CD4-positive, alpha-beta memory T cell (primary cell): Measurements from ENCODE around the gene OR5K2. TPM values are rescaled to one million over a fixed set of nuclear protein-coding genes. Genes with fewer than 3 reads are reported as not detected.

Source experiments
- CTCF ChIA-PET: fragments of 350-600 bp; sonication (Branson Sonifier 250); formaldehyde crosslinking; loops from one replicate; lab custom pipeline; 2021; ENCODE audit warnings: inconsistent platforms; ENCODE audit not compliant: partially characterized antibody; lab: Charles Lee
- POLR2A ChIA-PET: fragments of 350-600 bp; sonication (Branson Sonifier 250); formaldehyde crosslinking; loops from one replicate; lab custom pipeline; 2021; ENCODE audit not compliant: partially characterized antibody; lab: Charles Lee
- DNase-seq, 5 donors: peaks; one replicate each; pipeline versions ENCODE4 v3.0.0 to v3.0.0-alpha.2; 2020 to 2022; ENCODE audit warnings: mixed read lengths in 1 of 5
- H3K27ac ChIP-seq: one replicate; pipeline ENCODE4 v1.7.0; 2013; ENCODE audit warnings: low read depth, low read length
- H3K27me3 ChIP-seq: 2 replicates; pipeline ENCODE4 v1.7.0; 2013; ENCODE audit warnings: mild to moderate bottlenecking, low read length, moderate library complexity; ENCODE audit not compliant: insufficient read depth
- H3K36me3 ChIP-seq: 2 replicates; pipeline ENCODE4 v1.7.0; 2013; ENCODE audit warnings: mild to moderate bottlenecking, low read length, moderate library complexity; ENCODE audit not compliant: insufficient read depth
- H3K4me1 ChIP-seq: 2 replicates; pipeline ENCODE4 v1.7.0; 2013; ENCODE audit warnings: mild to moderate bottlenecking, low read length, moderate library complexity; ENCODE audit not compliant: insufficient read depth
- H3K4me3 ChIP-seq, 2 donors: one replicate each; pipeline ENCODE4 v1.7.0; 2013; ENCODE audit warnings: low read length in 2 of 2, mild to moderate bottlenecking in 1 of 2
- H3K9me3 ChIP-seq, 2 donors: one replicate each; pipeline ENCODE4 v1.7.0; 2013; ENCODE audit warnings: low read length in 2 of 2, control low read depth in 1 of 2; ENCODE audit not compliant: control insufficient read depth in 1 of 2
- H3K27ac Mint-ChIP-seq, 7 donors: one replicate each; pipeline ENCODE4 v1.8.0; 2020 to 2021; ENCODE audit warnings: mixed read lengths in 7 of 7, mild to moderate bottlenecking in 6 of 7, inconsistent platforms in 3 of 7, moderate library complexity in 3 of 7
- H3K27me3 Mint-ChIP-seq, 2 donors: one replicate each; pipeline ENCODE4 v1.8.0; 2020 to 2021; ENCODE audit warnings: mixed read lengths in 2 of 2
- H3K36me3 Mint-ChIP-seq, 2 donors: one replicate each; pipeline ENCODE4 v1.8.0; 2020 to 2021; ENCODE audit warnings: mixed read lengths in 2 of 2, inconsistent platforms in 1 of 2, mild to moderate bottlenecking in 1 of 2
- H3K4me1 Mint-ChIP-seq, 4 donors: one replicate each; pipeline ENCODE4 v1.8.0; 2020 to 2021; ENCODE audit warnings: mixed read lengths in 4 of 4, mild to moderate bottlenecking in 1 of 4
- H3K4me3 Mint-ChIP-seq, 8 donors: one replicate each; pipeline ENCODE4 v1.8.0; 2020 to 2021; ENCODE audit warnings: mixed read lengths in 8 of 8, mild to moderate bottlenecking in 7 of 8, moderate library complexity in 6 of 8, inconsistent platforms in 3 of 8
- H3K9me3 Mint-ChIP-seq, 8 donors: one replicate each; pipeline ENCODE4 v1.8.0; 2020 to 2021; ENCODE audit warnings: mixed read lengths in 8 of 8, mild to moderate bottlenecking in 5 of 8, inconsistent platforms in 3 of 8, moderate library complexity in 1 of 8
- intact Hi-C: fragments of 100-400 bp; cut with micrococcal nuclease; formaldehyde crosslinking; loops from one replicate; pipeline ENCODE4 v1.15.1; 2023
- polyA plus RNA-seq, 2 donors: library from polyadenylated mRNA; unstranded; fragments of 300-500 nt; fragmentation: Illumina TruSeq; gene quantifications; one replicate each; pipeline ENCODE4 v1.2.3, GENCODE V29; 2021
- total RNA-seq, 2 experiments: library from RNA; stranded (reverse); gene quantifications; one replicate each; pipeline ENCODE4 v1.2.3, GENCODE V29; 2021

OR5K2 gene
- total and polyA plus RNA-seq, 4 experiments from 2014 or later: not detected

DNA sequence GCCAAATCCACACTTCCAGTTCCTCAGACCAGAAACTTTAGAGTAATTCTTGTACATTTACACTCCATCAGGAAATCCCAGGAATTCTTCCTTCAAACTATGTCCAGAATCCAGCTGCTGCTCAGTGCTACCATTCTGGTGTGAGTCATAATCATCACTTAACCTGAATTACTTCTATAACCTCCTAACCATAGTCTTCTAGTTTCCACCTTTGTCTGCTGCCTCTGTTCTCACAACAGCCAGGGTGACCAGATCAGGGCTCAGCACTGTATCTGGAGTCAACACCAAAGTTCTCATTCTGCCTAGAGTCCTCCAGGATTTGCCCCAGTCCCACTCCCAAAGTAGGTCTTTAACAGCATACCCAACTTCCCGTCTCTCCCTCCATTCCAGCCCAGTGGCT, 21.9 kb downstream of the OR5K2 start:
- Mint-ChIP-seq H3K9me3 (peaks cover 0 to 3% (median 0%) of the 10 kb centered on the region in 8 donors), H3K27me3 (no peaks in the 10 kb centered on the region), H3K27ac (peak overlapping the region; percentile 74 to 95 (median 81)), H3K36me3 (peaks cover 62 to 69% of the 10 kb centered on the region in 2 donors), H3K4me3 (peak overlapping the region; percentile 26 to 99 (median 72)), H3K4me1 (peaks cover 44 to 74% (median 63%) of the 10 kb centered on the region in 4 donors)
- ChIA-PET POLR2A (interaction anchor here (1.9 to 28.2 kb wide), 2 partner anchors 39 to 51 kb away, joined by 4 to 680 read pairs; no protein-coding TSS in a partner anchor), CTCF (interaction anchor here (0.6 to 5.6 kb wide), 4 partner anchors 19 to 77 kb away, joined by 3 to 46 read pairs (median 15); no protein-coding TSS in a partner anchor)
- no peaks in the 10 kb centered on the region for H3K9me3 ChIP-seq
- H3K4me1 ChIP-seq: peaks cover 69% of the 10 kb centered on the region
- no peak for DNase-seq
- peak overlapping the region in 1 of 2 donors; percentile 12 for H3K4me3 ChIP-seq
- intact Hi-C loops: no loop called here
- H3K27me3 ChIP-seq: no peaks in the 10 kb centered on the region
- peaks cover 50% of the 10 kb centered on the region for H3K36me3 ChIP-seq
- no peak overlapping the region for H3K27ac ChIP-seq

GRCh38 chr3:98521897-98522543, 24.5 kb downstream of the OR5K2 start:
- peak overlapping the region; percentile 85 to 88 for H3K4me3 ChIP-seq
- peak overlapping the region; percentile 97 for H3K27ac ChIP-seq
- ChIA-PET POLR2A (interaction anchor here (0.9 to 28.2 kb wide), 14 partner anchors 10 to 701 kb away, joined by 3 to 680 read pairs (median 17); partner anchors contain the start of genes CPOX, CRYBG3 and GPR15), CTCF (interaction anchor here (0.9 to 5.6 kb wide), 10 partner anchors 10 to 74 kb away, joined by 3 to 46 read pairs (median 7); no protein-coding TSS in a partner anchor)
- Mint-ChIP-seq H3K4me3 (peak overlapping the region; percentile 93 to 100 (median 98)), H3K27ac (peak overlapping the region; percentile 86 to 98 (median 97)), H3K9me3 (peaks cover 0 to 3% (median 0%) of the 10 kb centered on the region in 8 donors), H3K36me3 (peaks cover 42 to 52% of the 10 kb centered on the region in 2 donors), H3K4me1 (peaks cover 41 to 72% (median 54%) of the 10 kb centered on the region in 4 donors), H3K27me3 (no peaks in the 10 kb centered on the region)
- H3K36me3 ChIP-seq: peaks cover 35% of the 10 kb centered on the region
- DNase-seq: peak; percentile 37 to 78 (median 46)
- intact Hi-C loops: loop anchor here (1.0 to 5.0 kb wide), 6 partner anchors 8 to 1740 kb away; partner anchors contain the start of gene TBC1D23
- H3K4me1 ChIP-seq: peaks cover 60% of the 10 kb centered on the region
- H3K9me3 ChIP-seq: no peaks in the 10 kb centered on the region
- no peaks in the 10 kb centered on the region for H3K27me3 ChIP-seq

GRCh38 chr3:98522544-98523281, 25.2 kb downstream of the OR5K2 start, which contains the start of gene CLDND1:
TSS of gene CLDND1 (minus strand) at chr3:98522902. CDS start at chr3:98521424, 1,478 bp downstream.
- Mint-ChIP-seq H3K27ac (peak within 1 kb of the TSS; percentile 86 to 99 (median 97)), H3K4me1 (peaks cover 39 to 65% (median 52%) of the 10 kb centered on the region in 4 donors), H3K36me3 (peaks cover 39 to 48% of the 10 kb centered on the region in 2 donors), H3K27me3 (no peaks in the 10 kb centered on the region), H3K9me3 (peaks cover 0 to 3% (median 0%) of the 10 kb centered on the region in 8 donors), H3K4me3 (peak within 1 kb of the TSS; percentile 93 to 100 (median 98))
- Histone ChIP-seq H3K36me3 (peaks cover 31% of the 10 kb centered on the region), H3K4me1 (peaks cover 55% of the 10 kb centered on the region), H3K9me3 (no peaks in the 10 kb centered on the region), H3K27ac (peak within 1 kb of the TSS; percentile 97), H3K4me3 (peak within 1 kb of the TSS; percentile 85 to 88), H3K27me3 (no peaks in the 10 kb centered on the region)
- ChIA-PET CTCF (interaction anchor here (0.7 to 5.6 kb wide), 11 partner anchors 11 to 74 kb away, joined by 3 to 46 read pairs (median 6); no protein-coding TSS in a partner anchor), POLR2A (interaction anchor here (0.7 to 28.2 kb wide), 19 partner anchors 8 to 1738 kb away, joined by 3 to 680 read pairs (median 6); partner anchors contain the start of genes CPOX, CRYBG3, GPR15 and TBC1D23)
- DNase-seq: peak; percentile 93 to 96 (median 94)
- intact Hi-C loops: loop anchor here (1.0 to 5.0 kb wide), 9 partner anchors 8 to 1740 kb away; partner anchors contain the start of genes ARL6, CMSS1, CPOX and TBC1D23

DNA sequence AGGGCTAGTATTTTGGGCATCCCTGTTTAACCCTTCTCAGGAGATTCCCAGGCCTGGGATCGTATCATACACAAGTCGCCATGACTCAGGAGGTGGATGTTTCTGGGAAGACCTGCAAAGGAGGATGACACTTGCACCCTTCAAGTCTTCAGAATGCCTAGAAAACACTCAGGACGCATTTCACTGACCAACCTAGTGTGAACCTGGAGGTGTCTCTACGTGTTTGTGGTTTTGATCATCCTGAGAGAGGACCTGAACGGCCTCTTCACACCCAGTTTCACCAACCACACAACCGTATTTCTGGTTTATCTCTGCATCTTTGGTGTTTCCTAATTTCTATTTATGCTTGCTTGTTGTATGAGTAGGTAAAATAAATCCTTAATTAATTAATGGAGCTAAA, 28.0 kb downstream of the OR5K2 start:
- peaks cover 27% of the 10 kb centered on the region for H3K4me1 ChIP-seq
- peaks cover 12 to 20% of the 10 kb centered on the region in 2 donors for H3K36me3 Mint-ChIP-seq

DNA sequence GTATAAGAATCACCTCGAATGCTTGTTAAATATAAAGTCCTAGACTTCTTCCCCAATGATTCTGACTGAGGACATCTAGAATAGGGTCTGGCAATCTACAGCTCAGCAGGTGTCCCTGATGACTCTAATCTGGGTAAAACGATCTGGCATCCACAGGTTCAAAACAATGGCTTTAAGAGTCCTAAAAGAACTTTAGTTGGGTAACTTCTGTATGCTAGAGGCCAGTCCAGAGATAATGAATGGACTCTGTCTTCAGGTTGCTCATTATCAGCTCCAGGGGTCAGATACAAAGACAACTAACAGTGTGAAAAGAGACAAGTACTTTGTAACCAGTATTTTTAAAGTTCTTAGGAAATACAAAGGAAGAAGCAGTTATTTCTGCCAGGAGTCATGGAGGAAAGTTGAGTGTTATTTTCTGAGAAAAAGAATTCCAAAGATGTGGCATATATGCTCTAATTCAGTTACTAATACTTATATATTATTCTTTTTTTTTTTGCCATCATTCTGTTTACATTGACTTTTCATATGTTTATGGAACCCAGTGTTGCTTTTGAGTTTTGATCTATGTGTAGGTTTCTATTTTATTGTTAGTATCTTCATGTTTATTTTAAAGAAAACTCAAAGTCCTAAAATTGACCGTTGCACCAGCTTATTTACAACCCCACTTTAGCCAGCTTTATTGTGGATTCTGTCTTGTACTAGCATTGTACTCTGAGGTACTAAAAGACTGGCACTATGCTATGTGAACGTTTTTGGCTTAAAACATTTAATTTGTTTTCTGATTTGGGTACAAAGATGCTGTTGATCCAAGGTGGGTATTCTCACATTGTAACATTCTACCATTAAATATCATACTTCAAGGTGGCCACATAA, 31.2 kb downstream of the OR5K2 start:
- no peak overlapping the region for H3K27ac Mint-ChIP-seq
- Histone ChIP-seq H3K4me1 (peaks cover 9% of the 10 kb centered on the region), H3K9me3 (no peaks in the 10 kb centered on the region), H3K36me3 (no peaks in the 10 kb centered on the region), H3K27me3 (no peaks in the 10 kb centered on the region), H3K4me3 (no peak overlapping the region), H3K27ac (no peak overlapping the region)
- peaks cover 12 to 25% (median 16%) of the 10 kb centered on the region in 4 donors for H3K4me1 Mint-ChIP-seq
- DNase-seq: no peak
- H3K4me3 Mint-ChIP-seq: no peak overlapping the region
- ChIA-PET CTCF (no interaction called here), POLR2A (interaction anchor here (10.7 kb wide), 1 partner anchor 36 kb away, joined by 163 read pairs; no protein-coding TSS in a partner anchor)
- peaks cover 0 to 2% (median 0%) of the 10 kb centered on the region in 8 donors for H3K9me3 Mint-ChIP-seq
- no peaks in the 10 kb centered on the region for H3K27me3 Mint-ChIP-seq
- intact Hi-C loops: no loop called here
- H3K36me3 Mint-ChIP-seq: no peaks in the 10 kb centered on the region

More for the DNA sequence above, 28.0 kb downstream of the OR5K2 start:
- Mint-ChIP-seq H3K27ac (peak overlapping the region in 4 of 7 donors; percentile 10 to 81 (median 49)), H3K4me3 (peak overlapping the region in 2 of 8 donors; percentile 32 to 34), H3K4me1 (peaks cover 19 to 39% (median 26%) of the 10 kb centered on the region in 4 donors), H3K9me3 (peaks cover 0 to 2% (median 0%) of the 10 kb centered on the region in 8 donors), H3K27me3 (no peaks in the 10 kb centered on the region)
- H3K27ac ChIP-seq: no peak overlapping the region
- intact Hi-C loops: no loop called here
- H3K9me3 ChIP-seq: no peaks in the 10 kb centered on the region
- H3K4me3 ChIP-seq: no peak overlapping the region
- peak in 1 of 5 donors; percentile 36 for DNase-seq
- peaks cover 6% of the 10 kb centered on the region for H3K36me3 ChIP-seq
- ChIA-PET CTCF (interaction anchor here (0.7 to 1.0 kb wide), 2 partner anchors 20 to 47 kb away, joined by 3 read pairs; no protein-coding TSS in a partner anchor), POLR2A (interaction anchor here (28.2 kb wide), 1 partner anchor 33 kb away, joined by 680 read pairs; no protein-coding TSS in a partner anchor)
- H3K27me3 ChIP-seq: no peaks in the 10 kb centered on the region
